OCI-LY1 (cell line): ENCODE data around the gene GRPR.

ENCODE experiments used
- H2AFZ ChIP-seq: fragments of 200-600 bp; sonication (generic), shearing (Covaris generic); 2 replicates; pipeline ENCODE4 v1.6.0; 2014; ENCODE audit warnings: antibody characterized with exemption, mild to moderate bottlenecking, low read length
- H3F3A ChIP-seq: fragments of 200-600 bp; sonication (generic), shearing (Covaris generic); 2 replicates; pipeline ENCODE4 v1.6.0; 2014; ENCODE audit warnings: mild to moderate bottlenecking, antibody characterized with exemption, low read length, moderate library complexity; ENCODE audit not compliant: insufficient read depth
- H3K27ac ChIP-seq: fragments of 200-600 bp; sonication (generic); 2 replicates; pipeline ENCODE4 v1.5.1; 2014; ENCODE audit warnings: low read length, mixed run types, mild to moderate bottlenecking, low read depth; ENCODE audit not compliant: poor library complexity, severe bottlenecking
- H3K27me3 ChIP-seq: fragments of 200-600 bp; sonication (generic); 2 replicates; pipeline ENCODE4 v1.6.0; 2014; ENCODE audit warnings: antibody characterized with exemption, mild to moderate bottlenecking, low read length, moderate library complexity; ENCODE audit not compliant: insufficient read depth
- H3K36me3 ChIP-seq: fragments of 200-600 bp; sonication (generic); 2 replicates; pipeline ENCODE4 v1.6.1; 2014; ENCODE audit warnings: mild to moderate bottlenecking, antibody characterized with exemption, low read length, moderate library complexity, mixed read lengths; ENCODE audit not compliant: insufficient read depth
- H3K4me1 ChIP-seq: fragments of 200-600 bp; sonication (generic); 2 replicates; pipeline ENCODE4 v1.5.1; 2014; ENCODE audit warnings: mild to moderate bottlenecking, low read length, moderate library complexity; ENCODE audit not compliant: insufficient read depth, severe bottlenecking
- H3K4me2 ChIP-seq: fragments of 200-600 bp; sonication (generic), shearing (Covaris generic); 2 replicates; pipeline ENCODE4 v1.6.1; 2014; ENCODE audit warnings: low read length
- H3K4me3 ChIP-seq: fragments of 200-600 bp; sonication (generic); 2 replicates; pipeline ENCODE4 v1.5.1; 2014; ENCODE audit warnings: low read length, low read depth, mild to moderate bottlenecking, mixed read lengths; ENCODE audit not compliant: poor library complexity, severe bottlenecking
- H3K79me2 ChIP-seq: fragments of 200-600 bp; shearing (Covaris generic); 2 replicates; pipeline ENCODE4 v1.6.1; 2016; ENCODE audit warnings: mixed run types, low read length, mixed read lengths; ENCODE audit not compliant: insufficient read depth
- H3K9ac ChIP-seq: fragments of 200-600 bp; sonication (generic), shearing (Covaris generic); 2 replicates; pipeline ENCODE4 v1.6.1; 2014; ENCODE audit warnings: mild to moderate bottlenecking, low read length, mixed read lengths
- H3K9me2 ChIP-seq: fragments of 200-600 bp; sonication (generic), shearing (Covaris generic); 2 replicates; pipeline ENCODE4 v1.6.1; 2014; ENCODE audit warnings: low read depth, mild to moderate bottlenecking, low read length, mixed read lengths
- H3K9me3 ChIP-seq: fragments of 200-600 bp; shearing (Covaris generic); 2 replicates; pipeline ENCODE4 v1.6.1; 2014; ENCODE audit warnings: low read length, mixed read lengths
- H4K20me1 ChIP-seq: fragments of 200-600 bp; sonication (generic), shearing (Covaris generic); 2 replicates; pipeline ENCODE4 v1.6.0; 2016; ENCODE audit warnings: mild to moderate bottlenecking, low read length; ENCODE audit not compliant: insufficient read depth
- CTCF ChIP-seq: fragments of 200-600 bp; sonication (generic), shearing (Covaris generic); IDR thresholded peaks from 2 replicates; pipeline ENCODE4 v1.5.1; 2017; ENCODE audit warnings: mild to moderate bottlenecking, antibody characterized with exemption, low read length, moderate library complexity, mixed read lengths
- EZH2 ChIP-seq: fragments of 200-600 bp; sonication (generic), shearing (Covaris generic); IDR thresholded peaks from 2 replicates; pipeline ENCODE4 v1.8.0; 2017; ENCODE audit warnings: borderline replicate concordance, mixed run types, mild to moderate bottlenecking, antibody characterized with exemption, low read length, moderate library complexity, mixed read lengths

GRPR gene

GRCh38 chrX:16087076-16087475 is 36.3 kb upstream of the GRPR start:
- Histone ChIP-seq H3F3A (no peaks in the 10 kb centered on the region), H4K20me1 (no peaks in the 10 kb centered on the region), H3K9ac (no peak overlapping the region), H3K27ac (no peak overlapping the region), H3K79me2 (no peaks in the 10 kb centered on the region), H3K36me3 (no peaks in the 10 kb centered on the region), H3K9me3 (no peaks in the 10 kb centered on the region), H3K4me3 (no peak overlapping the region), H3K4me1 (no peaks in the 10 kb centered on the region), H3K27me3 (no peaks in the 10 kb centered on the region), H3K9me2 (no peaks in the 10 kb centered on the region), H2AFZ (no peak overlapping the region), H3K4me2 (no peak overlapping the region)
- TF ChIP-seq EZH2 (no peak), CTCF (no peak)

- Histone ChIP-seq H3K9me2 (no peaks in the 10 kb centered on the region), H3K79me2 (no peaks in the 10 kb centered on the region), H3K4me3 (no peak overlapping the region), H3K27me3 (no peaks in the 10 kb centered on the region), H4K20me1 (no peaks in the 10 kb centered on the region), H3K36me3 (no peaks in the 10 kb centered on the region), H3F3A (no peaks in the 10 kb centered on the region), H3K27ac (no peak overlapping the region), H3K9ac (no peak overlapping the region), H3K4me2 (no peak overlapping the region), H3K9me3 (no peaks in the 10 kb centered on the region), H3K4me1 (no peaks in the 10 kb centered on the region), H2AFZ (no peak overlapping the region)
- TF ChIP-seq CTCF, result no peak
- no peak for TF ChIP-seq EZH2
These were observed 34.3 kb upstream of the GRPR start for GRCh38 chrX:16089086-16089485.

- Histone ChIP-seq H3K9me2 (no peaks in the 10 kb centered on the region), H3K4me1 (no peaks in the 10 kb centered on the region), H3K36me3 (no peaks in the 10 kb centered on the region), H3K4me2 (no peak overlapping the region), H3K9me3 (no peaks in the 10 kb centered on the region), H3K27ac (no peak overlapping the region), H3K27me3 (no peaks in the 10 kb centered on the region), H3F3A (no peaks in the 10 kb centered on the region), H4K20me1 (no peaks in the 10 kb centered on the region), H3K4me3 (no peak overlapping the region), H2AFZ (no peak overlapping the region), H3K79me2 (no peaks in the 10 kb centered on the region), H3K9ac (no peak overlapping the region)
- TF ChIP-seq CTCF (no peak), EZH2 (no peak)
These were observed 27.2 kb upstream of the GRPR start for GRCh38 chrX:16096141-16096540.
